Mesothelial cell of epicardium (in vitro differentiated cells): ENCODE results near the gene OGDHL. TPM values are rescaled to one million over a fixed set of nuclear protein-coding genes. Genes with fewer than 3 reads are reported as not detected.

Experiments used
- DNase-seq, 2 experiments: peaks; one replicate each; pipeline ENCODE4 v3.0.0; 2021; ENCODE audit warnings: low spot score in 2 of 2; ENCODE audit not compliant: unreplicated experiment in 2 of 2
- H3K27ac Mint-ChIP-seq: 2 replicates; pipeline ENCODE4 v1.8.0; 2021; ENCODE audit warnings: mixed read lengths
- H3K27me3 Mint-ChIP-seq: 2 replicates; pipeline ENCODE4 v1.8.0; 2021; ENCODE audit warnings: low read depth, mixed read lengths
- H3K36me3 Mint-ChIP-seq: 2 replicates; pipeline ENCODE4 v1.8.0; 2021; ENCODE audit warnings: mixed read lengths
- H3K4me1 Mint-ChIP-seq: 2 replicates; pipeline ENCODE4 v1.8.0; 2021; ENCODE audit warnings: mixed read lengths
- H3K4me3 Mint-ChIP-seq: 2 replicates; pipeline ENCODE4 v1.8.0; 2021; ENCODE audit warnings: mild to moderate bottlenecking, moderate library complexity, mixed read lengths
- H3K9me3 Mint-ChIP-seq: 2 replicates; pipeline ENCODE4 v1.8.0; 2021; ENCODE audit warnings: mixed read lengths
- total RNA-seq: library from RNA; stranded (reverse); gene quantifications from 3 replicates; pipeline ENCODE4 v1.2.1, GENCODE V29; 2021
- TF ChIP-seq, protein P1 (sequence below): fragments of 200-600 bp; sonication (generic); IDR thresholded peaks from one replicate; pipeline ENCODE4 v1.5.0; 2021; ENCODE audit warnings: antibody characterized with exemption; ENCODE audit not compliant: unreplicated experiment

OGDHL gene
- total RNA-seq, 1 donor from 2014 or later, result 12.7 TPM

DNA sequence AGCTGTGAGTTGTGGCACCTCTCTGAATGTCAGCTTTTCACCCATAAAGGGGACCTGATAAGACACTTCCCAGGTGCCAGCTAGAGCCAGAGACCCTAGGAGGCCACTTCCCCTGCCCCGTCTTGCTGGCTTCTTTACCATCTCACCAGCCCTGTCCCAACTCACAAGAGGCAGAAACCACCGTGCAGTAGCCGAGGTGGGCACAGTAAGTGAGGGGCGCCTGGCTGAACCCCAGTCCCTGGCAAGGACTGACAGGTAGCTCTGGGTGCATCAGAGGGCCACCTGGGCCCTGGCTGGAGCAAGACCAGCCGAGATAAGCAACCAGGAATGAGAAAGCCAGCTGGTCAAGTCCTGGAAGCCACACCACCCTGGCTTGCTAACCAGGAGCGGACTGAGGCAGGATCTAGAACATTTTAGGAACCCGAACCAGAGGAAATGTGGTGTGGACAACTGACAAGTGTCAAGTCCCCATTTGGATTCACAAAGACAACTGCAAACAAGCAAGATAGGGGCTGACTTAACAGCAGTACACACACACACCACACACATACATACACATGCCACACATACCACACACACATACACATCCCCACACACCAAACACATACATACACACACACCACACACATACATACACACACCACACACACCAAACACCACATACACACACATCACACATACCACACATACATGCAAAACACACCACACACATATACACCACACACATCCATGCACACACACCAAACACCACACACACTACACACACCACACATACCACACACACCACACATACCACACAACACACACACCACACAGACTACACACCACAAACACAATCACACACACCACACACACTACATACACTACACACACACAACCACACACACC is 20.8 kb downstream of the OGDHL start:
- TF ChIP-seq, protein P1, sequence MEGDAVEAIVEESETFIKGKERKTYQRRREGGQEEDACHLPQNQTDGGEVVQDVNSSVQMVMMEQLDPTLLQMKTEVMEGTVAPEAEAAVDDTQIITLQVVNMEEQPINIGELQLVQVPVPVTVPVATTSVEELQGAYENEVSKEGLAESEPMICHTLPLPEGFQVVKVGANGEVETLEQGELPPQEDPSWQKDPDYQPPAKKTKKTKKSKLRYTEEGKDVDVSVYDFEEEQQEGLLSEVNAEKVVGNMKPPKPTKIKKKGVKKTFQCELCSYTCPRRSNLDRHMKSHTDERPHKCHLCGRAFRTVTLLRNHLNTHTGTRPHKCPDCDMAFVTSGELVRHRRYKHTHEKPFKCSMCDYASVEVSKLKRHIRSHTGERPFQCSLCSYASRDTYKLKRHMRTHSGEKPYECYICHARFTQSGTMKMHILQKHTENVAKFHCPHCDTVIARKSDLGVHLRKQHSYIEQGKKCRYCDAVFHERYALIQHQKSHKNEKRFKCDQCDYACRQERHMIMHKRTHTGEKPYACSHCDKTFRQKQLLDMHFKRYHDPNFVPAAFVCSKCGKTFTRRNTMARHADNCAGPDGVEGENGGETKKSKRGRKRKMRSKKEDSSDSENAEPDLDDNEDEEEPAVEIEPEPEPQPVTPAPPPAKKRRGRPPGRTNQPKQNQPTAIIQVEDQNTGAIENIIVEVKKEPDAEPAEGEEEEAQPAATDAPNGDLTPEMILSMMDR, result no peak
- Mint-ChIP-seq H3K9me3 (no peaks in the 10 kb centered on the region), H3K36me3 (peaks cover 2% of the 10 kb centered on the region), H3K4me1 (no peaks in the 10 kb centered on the region), H3K27ac (no peak overlapping the region), H3K27me3 (no peaks in the 10 kb centered on the region), H3K4me3 (no peak overlapping the region)
- DNase-seq, result no peak

DNA sequence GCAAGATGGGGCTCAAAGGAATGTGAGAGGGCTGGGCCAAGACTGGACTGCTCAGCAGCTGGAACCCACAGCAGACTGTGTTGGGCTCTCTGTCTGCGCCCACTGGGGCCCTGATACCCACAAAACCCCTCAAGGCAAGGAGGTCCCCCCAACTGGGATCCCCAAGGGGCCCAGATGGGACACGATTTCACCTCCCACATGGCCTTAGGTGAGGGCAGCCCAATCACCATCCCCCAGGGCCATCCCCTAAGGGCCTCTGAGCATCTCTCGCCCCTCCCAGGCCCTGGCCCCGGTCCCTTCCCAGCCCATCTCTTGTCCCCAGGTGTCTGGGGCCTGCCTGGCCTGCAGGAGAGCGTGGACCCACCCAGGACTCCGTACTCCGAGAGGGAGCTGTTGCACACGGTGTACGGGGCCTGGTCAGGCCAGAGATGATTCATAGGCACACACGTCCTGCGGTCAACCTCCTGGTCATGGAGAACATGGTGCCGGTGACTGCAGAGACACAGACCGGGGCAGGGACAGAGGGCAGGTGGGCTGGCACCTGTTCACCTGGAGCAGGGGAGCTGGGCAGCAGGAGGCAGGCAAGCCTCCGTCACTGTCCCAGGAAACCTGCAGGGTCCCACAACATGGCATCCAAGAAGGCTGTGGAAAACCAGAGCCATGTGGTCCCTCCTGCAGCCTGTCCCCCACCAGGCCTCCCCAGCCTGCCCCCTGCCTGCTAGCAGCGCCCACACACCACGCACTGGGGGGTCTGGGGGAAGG is 21.6 kb downstream of the OGDHL start:
- TF ChIP-seq, protein P1, result no peak
- peaks cover 2% of the 10 kb centered on the region for H3K36me3 Mint-ChIP-seq
- H3K9me3 Mint-ChIP-seq, result no peaks in the 10 kb centered on the region
- no peaks in the 10 kb centered on the region for H3K27me3 Mint-ChIP-seq
- no peak overlapping the region for H3K27ac Mint-ChIP-seq
- H3K4me3 Mint-ChIP-seq, result no peak overlapping the region
- H3K4me1 Mint-ChIP-seq, result no peaks in the 10 kb centered on the region
- DNase-seq, result peak in 1 of 2 experiments; percentile 36

DNA sequence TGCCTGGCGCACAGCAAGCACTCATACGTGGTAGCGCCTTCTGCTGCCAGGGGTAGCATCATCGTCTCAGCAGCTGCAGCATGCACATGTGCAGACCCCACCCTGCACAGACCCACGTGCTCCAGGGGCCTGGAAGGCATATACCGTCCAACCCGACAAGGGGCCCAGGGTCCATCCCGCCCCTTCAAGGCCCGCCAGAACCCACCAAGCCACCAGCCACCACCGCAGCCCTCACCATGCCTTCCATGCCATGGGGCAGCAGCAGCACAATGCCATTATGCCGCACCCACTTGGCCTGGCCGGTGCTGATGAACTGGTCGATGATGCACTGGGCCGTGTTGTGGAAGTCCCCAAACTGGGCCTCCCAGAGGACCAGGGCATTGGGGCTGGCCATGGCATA is 22.7 kb downstream of the OGDHL start:
- Mint-ChIP-seq H3K36me3 (no peaks in the 10 kb centered on the region), H3K4me1 (no peaks in the 10 kb centered on the region), H3K27me3 (no peaks in the 10 kb centered on the region), H3K9me3 (no peaks in the 10 kb centered on the region), H3K27ac (no peak overlapping the region), H3K4me3 (no peak overlapping the region)
- DNase-seq, result no peak
- TF ChIP-seq, protein P1, result no peak

DNA sequence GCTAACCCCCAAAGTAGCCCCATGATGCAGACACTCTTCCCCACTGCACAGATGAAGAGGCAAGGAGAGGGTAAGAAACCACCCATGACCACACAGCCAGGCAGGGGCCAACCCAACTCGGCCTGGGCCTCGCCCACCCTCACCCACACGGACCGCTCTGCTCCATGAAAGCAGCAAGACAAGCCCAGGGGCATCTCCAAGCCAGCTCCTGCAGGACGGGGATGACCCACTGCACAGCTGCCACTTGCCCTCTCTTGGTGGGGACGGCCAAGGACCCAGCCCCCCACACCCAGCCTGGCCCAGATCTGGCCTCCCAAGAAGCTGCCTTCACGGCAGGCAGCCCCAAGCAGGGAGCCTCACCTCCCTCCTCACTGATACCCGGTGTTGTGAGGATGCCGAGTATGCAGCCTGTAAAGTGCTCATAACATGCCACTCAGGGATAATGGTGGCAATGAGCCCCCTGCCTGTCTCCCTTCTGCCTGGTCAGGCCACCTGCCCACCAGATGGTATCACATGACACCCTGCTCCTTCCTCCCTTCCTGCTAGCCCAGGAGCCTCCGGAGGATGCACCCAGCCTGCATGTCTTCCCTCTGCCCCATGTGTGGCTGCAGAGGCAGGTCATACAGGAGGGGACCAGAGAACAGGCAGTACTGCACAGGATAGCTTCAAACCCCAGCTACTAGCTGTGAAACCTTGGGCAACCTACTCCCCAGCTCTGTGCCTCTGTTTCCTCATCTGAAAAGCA is 23.3 kb downstream of the OGDHL start:
- TF ChIP-seq, protein P1, result no peak
- no peak overlapping the region for H3K4me3 Mint-ChIP-seq
- DNase-seq, result no peak
- H3K36me3 Mint-ChIP-seq, result no peaks in the 10 kb centered on the region
- H3K9me3 Mint-ChIP-seq, result no peaks in the 10 kb centered on the region
- no peaks in the 10 kb centered on the region for H3K27me3 Mint-ChIP-seq
- no peaks in the 10 kb centered on the region for H3K4me1 Mint-ChIP-seq
- no peak overlapping the region for H3K27ac Mint-ChIP-seq

DNA sequence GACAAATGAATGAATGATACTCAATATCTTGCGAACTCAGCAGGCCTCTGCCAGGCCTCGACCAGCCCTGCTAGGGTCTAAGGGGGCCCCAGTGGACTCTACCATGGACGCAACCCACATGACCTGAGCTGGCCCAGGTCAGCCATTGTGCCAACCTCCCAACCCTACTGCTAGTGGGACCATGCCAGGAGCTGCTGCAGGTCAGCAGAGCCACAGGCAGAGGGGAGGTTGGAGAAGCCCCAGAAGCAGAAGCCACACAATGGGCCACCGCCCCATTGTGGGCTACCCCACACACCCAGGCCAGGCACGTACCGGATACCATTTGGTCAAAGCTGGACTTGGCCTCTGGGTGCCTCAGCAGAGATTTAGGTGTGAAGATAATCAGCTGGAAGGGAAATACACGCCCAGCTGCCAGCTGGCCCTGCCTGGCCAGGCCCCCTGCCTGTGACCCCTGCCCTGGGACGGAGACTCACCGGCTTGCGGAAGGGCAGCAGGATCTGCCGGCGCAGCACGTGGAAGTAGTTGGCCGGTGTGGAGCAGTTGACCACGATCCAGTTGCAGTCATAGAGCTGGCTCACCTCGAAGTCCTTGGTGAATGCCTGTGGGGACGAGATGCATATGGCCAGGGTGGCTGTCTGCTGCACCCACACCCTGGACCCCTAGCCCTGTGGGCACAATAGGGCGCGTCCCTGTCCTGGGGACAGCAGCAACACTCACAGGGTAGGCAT is 24.5 kb downstream of the OGDHL start:
- Mint-ChIP-seq H3K4me3 (no peak overlapping the region), H3K36me3 (no peaks in the 10 kb centered on the region), H3K9me3 (no peaks in the 10 kb centered on the region), H3K27ac (no peak overlapping the region), H3K27me3 (no peaks in the 10 kb centered on the region), H3K4me1 (no peaks in the 10 kb centered on the region)
- DNase-seq, result no peak
- TF ChIP-seq, protein P1, result no peak
